Left ventricle myocardium inferior (tissue), 1 donor: ENCODE measurements around the gene PDCD1LG2. TPM values are rescaled to one million over a fixed set of nuclear protein-coding genes. Genes with fewer than 3 reads are reported as not detected.

Experiments used
- DNase-seq: peaks from one replicate; pipeline ENCODE4 v3.0.0-alpha.2; 2020
- H3K27ac ChIP-seq: fragments of 200-600 bp; replicated peaks from 2 replicates; pipeline ENCODE4 v1.8.0; 2021
- H3K27me3 ChIP-seq: fragments of 200-600 bp; 2 replicates; pipeline ENCODE4 v1.8.0; 2021; ENCODE audit warnings: low read depth
- H3K36me3 ChIP-seq: fragments of 200-600 bp; 2 replicates; pipeline ENCODE4 v1.8.0; 2021
- H3K4me1 ChIP-seq: fragments of 200-600 bp; 2 replicates; pipeline ENCODE4 v1.8.0; 2021
- H3K4me3 ChIP-seq: fragments of 200-600 bp; 2 replicates; pipeline ENCODE4 v1.8.0; 2021; ENCODE audit warnings: mild to moderate bottlenecking, moderate library complexity
- H3K9me3 ChIP-seq: fragments of 200-600 bp; replicated peaks from 2 replicates; pipeline ENCODE4 v1.8.0; 2021
- CTCF ChIP-seq: fragments of 200-600 bp; IDR thresholded peaks from 2 replicates; pipeline ENCODE4 v1.8.0; 2021; ENCODE audit warnings: antibody characterized with exemption, mild to moderate bottlenecking, borderline replicate concordance
- intact Hi-C: fragments of 100-400 bp; cut with micrococcal nuclease; formaldehyde crosslinking; loops from one replicate; pipeline ENCODE4 v1.11.0; 2022
- total RNA-seq: library from RNA; stranded (reverse); fragmentation: NEBNext Ultra II Directional; extraction: Animal tissue kit (Norgen Biotek cat#: 25700); gene quantifications from one replicate; pipeline ENCODE4 v1.2.1, GENCODE V29; 2021
- donor health status: DM: no; HTN: yes; CAD: no; lungs with severe emphysema.

PDCD1LG2 gene
- total RNA-seq, 1 donor from 2014 or later, result 2.0 TPM

- H3K4me1 ChIP-seq, result peaks cover 24% of the 10 kb centered on the region
- H3K27me3 ChIP-seq, result no peaks in the 10 kb centered on the region
- no peaks in the 10 kb centered on the region for H3K36me3 ChIP-seq
- H3K27ac ChIP-seq, result no peak overlapping the region
- no peak for DNase-seq
- H3K4me3 ChIP-seq, result no peak overlapping the region
- intact Hi-C loops, result no loop called here
- H3K9me3 ChIP-seq, result no peaks in the 10 kb centered on the region
- TF ChIP-seq CTCF, result no peak
Measured at GRCh38 chr9:5614985-5615384, 104.7 kb downstream of the PDCD1LG2 start.

GRCh38 chr9:5617749-5618148 lies 107.4 kb downstream of the PDCD1LG2 start:
- Histone ChIP-seq H3K36me3 (no peaks in the 10 kb centered on the region), H3K4me3 (no peak overlapping the region), H3K27me3 (no peaks in the 10 kb centered on the region), H3K27ac (no peak overlapping the region), H3K4me1 (peaks cover 24% of the 10 kb centered on the region), H3K9me3 (no peaks in the 10 kb centered on the region)
- no peak for TF ChIP-seq CTCF
- DNase-seq, result no peak
- intact Hi-C loops, result no loop called here

GRCh38 chr9:5620494-5620893 lies 110.2 kb downstream of the PDCD1LG2 start:
- H3K36me3 ChIP-seq, result no peaks in the 10 kb centered on the region
- H3K4me3 ChIP-seq, result no peak overlapping the region
- no peak for TF ChIP-seq CTCF
- H3K4me1 ChIP-seq, result peaks cover 43% of the 10 kb centered on the region
- no peaks in the 10 kb centered on the region for H3K9me3 ChIP-seq
- intact Hi-C loops, result no loop called here
- no peak overlapping the region for H3K27ac ChIP-seq
- DNase-seq, result no peak
- H3K27me3 ChIP-seq, result no peaks in the 10 kb centered on the region

Other genes starting within 250 kb of the PDCD1LG2 start
- 0.44 TPM for gene RLN2, start 205.8 kb upstream of the PDCD1LG2 start, total RNA-seq
- not detected for gene RLN1, start 170.7 kb upstream of the PDCD1LG2 start, total RNA-seq
- 34.3 TPM for gene PLGRKT, start 72.6 kb upstream of the PDCD1LG2 start, total RNA-seq
- 14.7 TPM for gene CD274, start 60.0 kb upstream of the PDCD1LG2 start, total RNA-seq
- 7.1 TPM for gene RIC1, start 118.6 kb downstream of the PDCD1LG2 start, total RNA-seq